NCI-H2196 treated with DMSO at 0.1 percent for 48 hours (cell line): ENCODE measurements around the gene USP44.
"Not testable (repeated sequence)": the region's sequence is repeated elsewhere in the genome, so short reads cannot be mapped to it uniquely, and the experiment has no call there.

Experiments used
- DNase-seq: peaks from one replicate; lab custom pipeline; 2025; ENCODE audit not compliant: unreplicated experiment; lab: John Stamatoyannopoulos, UW

Gene USP44

DNA sequence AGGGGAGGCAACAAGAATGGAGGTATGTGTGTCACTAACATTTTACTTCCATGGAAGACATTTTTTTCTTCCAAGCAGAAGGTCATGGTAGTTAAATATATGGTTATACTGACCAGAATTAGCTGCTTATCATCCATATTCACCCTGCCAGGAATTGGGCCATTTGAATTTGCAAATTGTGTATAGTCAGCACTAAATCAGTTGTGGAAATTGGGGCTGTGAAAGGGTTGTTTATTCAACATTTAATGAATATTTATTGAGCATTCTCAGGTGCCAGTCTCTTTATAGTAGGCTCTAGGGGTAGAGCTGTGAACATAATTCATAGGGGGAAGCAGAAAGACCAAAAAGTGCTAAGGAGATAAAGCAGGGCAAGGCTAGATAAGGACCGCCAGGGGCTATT lies 39.3 kb downstream of the USP44 start:
- DNase-seq = no peak

DNA sequence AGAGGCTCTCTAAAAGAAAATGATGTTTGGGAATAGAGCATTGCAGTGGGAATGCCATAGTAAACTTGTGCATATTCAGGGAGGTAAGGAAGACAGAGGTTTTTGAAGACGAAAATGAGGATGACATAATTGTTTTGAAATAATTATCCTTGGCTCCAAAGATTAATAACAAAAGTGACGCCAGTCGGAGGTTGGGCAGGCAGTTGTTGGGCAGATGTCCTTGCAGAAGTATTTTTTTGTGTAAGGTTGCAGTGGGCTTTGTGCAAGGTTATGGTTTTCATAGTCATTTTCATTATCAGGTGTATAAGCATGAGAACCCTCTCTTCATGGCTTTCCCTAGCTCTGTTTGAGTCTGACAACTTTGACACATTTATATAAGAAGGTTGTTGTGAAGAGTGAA lies 42.0 kb downstream of the USP44 start:
- DNase-seq = no peak

DNA sequence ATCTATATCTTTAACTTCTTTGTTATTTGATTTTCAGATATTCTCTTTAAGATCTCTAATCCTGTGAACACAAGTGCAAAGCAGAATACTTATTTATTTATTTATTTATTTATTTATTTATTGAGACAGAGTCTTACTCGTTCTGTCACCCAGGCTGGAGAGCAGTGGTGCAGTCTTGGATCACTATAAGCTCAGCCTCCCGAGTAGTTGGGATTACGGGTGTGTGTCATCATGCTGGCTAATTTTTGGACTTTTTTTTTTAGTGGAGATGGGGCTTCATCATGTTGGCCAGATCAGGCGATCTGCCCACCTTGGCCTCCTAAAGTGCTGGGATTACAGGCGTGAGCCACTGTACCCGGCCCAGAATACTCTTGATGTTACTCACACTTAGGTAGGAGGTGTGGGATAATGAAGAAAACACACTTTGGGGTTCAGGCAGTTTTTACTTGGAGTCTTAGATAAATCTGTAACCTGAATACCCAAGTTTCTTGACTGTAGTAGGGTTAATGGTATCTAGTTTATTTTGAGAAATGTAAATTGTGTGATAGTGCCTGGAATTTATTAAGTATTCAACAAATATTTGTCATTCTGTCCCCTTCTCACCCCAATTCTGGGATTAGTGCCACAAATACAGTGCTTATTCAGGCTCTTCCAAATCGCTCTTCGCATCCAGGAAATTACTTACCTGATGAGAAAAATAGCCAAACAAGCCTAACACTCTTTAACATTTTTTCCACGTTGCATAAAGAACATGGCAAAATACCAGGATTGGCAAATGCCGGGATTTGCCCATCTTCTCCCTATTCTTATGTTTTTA lies 44.4 kb downstream of the USP44 start:
- DNase-seq = no peak

DNA sequence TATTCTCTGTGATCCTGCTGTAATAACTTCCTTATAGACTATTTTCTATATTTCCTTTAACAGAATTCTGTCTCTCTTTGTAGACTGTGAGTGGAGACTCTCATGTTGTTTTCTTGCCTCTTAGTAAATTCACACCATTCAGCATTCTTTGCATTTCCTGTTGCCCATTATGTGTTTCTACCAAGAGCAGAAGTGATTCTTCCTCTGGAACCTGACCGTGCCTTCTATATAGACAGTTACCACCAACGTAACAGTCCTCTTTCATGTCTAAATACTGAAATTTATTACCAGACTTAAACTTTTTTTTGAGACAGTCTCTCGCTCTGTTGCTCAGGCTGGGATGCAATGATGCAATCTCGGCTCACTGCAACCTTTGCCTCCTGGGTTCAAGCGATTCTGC lies 46.2 kb downstream of the USP44 start:
- no peak for DNase-seq

DNA sequence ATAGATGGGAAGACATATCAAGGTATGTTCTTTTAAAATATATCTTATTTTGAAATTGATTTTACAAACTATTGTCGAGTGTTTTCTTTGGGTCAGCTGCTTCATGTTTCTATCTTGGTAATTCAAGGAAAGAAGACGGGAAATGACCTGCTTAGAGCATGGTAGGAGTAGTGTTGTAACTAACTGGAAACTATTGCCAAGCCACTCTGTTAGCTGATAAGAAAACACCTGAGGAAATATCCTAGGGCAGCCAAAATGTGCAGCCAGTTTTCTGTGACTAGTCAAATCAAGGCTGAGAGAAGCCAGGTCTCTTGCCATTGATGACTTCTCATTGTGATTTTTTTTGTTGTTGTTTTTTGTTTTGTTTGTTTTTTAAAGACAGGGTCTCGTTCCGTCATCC lies 47.1 kb downstream of the USP44 start:
- no peak for DNase-seq

DNA sequence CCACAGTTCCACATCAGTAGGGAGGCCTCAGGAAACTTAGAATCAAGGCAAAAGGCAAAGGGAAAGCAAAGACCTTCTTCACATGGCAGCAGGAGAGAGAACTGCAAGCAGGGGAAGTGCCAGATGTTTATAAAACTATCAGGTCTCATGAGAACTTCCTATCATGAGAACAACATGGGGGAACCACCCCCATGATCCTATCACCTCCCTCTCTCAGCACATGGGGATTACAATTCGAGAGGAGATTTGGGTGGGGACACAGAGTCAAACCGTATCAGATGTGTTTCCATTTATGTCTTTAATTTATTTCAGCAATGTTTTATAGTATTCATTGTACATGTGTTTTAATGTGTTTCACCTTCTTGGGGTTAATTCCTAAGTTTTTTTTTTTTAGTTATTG lies 51.5 kb downstream of the USP44 start:
- DNase-seq = no peak

DNA sequence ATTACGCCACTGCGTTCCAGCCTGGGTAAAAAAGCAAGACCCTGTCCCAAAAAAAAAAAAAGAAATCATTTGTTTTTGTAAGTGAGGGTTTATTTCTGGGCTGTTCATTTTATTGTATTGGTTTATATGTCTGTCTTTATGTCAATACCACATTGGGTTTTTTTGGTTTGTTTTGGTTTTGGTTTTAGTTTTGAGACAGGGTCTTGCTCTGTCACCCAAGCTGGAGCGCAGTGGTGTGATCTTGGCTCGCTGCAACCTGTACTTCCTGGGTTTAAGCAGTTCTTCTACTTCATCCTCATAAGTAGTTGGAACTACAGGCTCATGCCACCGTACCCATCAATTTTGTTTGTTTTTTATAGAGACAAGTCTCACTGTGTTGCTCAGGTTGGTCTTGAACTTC lies 52.3 kb downstream of the USP44 start:
- no peak for DNase-seq

DNA sequence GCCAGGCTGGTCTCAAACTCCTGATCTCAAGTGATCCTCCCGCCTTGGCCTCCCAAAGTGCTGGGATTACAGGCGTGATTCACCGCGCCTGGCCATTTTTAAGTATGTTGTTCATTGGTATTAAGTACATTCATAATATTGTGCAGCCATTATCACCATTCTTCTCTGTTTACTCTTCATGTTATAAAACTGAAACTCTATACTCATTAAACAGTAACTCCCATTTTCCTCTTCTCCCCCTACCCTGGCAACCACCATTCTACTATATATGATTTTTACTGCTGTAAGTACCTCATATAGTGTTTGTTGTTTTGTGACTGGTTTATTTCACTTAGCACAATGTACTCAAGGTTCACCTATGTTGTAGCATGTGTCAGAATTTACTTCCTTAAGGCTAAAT lies 54.2 kb downstream of the USP44 start:
- DNase-seq = no peak

DNA sequence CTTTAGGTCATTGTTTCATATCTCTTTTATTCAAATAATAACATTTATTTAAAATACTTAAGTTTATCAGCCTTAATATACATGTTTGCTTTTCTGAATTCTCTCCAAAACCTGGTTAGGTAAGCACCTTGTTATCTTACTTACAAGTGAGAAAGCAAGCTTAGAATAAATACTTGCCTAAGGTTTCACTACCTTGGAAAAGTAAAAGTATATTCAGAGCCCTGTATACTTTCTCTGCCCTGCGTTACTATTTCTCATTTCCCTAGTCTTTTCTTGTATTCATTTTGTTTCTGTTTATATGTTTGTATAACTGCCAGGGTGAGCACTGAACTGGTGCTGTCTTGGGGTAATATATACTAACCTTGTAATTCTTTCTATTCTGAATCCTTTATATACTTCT lies 55.8 kb downstream of the USP44 start:
- DNase-seq = no peak

DNA sequence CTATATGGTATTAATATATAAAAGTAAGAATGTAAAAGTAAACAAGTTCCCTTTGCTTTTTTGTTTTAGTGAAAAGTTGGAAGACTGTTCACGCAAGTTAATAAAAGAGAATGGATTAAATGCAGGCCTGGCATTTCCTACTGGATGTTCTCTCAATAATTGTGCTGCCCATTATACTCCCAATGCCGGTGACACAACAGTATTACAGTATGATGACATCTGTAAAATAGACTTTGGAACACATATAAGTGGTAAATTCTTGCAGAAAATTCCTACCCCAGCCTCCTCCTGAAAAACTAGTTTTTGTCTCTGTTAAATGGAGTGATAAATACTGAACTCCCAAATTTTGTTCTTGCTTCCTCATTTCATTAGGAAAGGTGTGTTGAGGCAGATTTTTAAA lies 56.4 kb downstream of the USP44 start:
- DNase-seq = no peak

DNA sequence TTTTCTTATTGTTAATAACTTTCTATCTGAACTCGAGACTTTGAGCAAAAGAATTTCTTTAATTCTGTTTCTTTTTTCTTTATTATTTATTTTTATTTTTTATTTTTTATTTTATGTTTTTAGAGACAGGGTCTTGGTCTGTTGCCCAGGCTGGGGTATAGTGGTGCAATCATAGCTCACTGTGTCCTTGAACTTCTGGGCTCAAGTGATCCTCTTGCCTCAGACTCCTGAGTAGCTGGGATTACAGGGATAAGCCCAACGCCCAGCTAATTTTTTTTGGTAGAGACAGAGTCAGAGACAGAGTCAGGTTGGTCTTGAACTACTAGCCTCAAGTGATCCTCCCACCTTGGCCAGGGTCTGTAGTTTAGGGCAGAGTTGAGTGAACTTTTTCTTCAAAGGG lies 58.8 kb downstream of the USP44 start:
- DNase-seq = no peak

DNA sequence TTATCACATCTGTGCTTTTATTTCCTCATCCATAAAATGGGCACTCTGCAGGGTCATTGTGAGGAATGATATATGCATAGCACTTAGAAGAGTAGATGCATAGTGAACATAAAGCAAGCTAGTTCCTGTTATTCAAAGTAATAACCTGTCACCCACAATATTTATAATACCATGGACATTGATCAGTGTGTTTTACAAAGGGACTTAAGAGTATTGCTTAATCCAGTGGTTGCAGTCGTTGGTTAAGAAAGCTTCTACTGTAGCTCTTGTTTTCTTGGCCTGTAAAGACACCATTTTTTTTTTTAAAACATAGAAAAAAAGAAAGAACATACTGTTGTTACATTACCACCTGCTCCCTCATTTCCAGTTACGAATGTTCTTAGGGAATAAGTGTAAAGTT lies 64.3 kb downstream of the USP44 start:
- DNase-seq = no peak

DNA sequence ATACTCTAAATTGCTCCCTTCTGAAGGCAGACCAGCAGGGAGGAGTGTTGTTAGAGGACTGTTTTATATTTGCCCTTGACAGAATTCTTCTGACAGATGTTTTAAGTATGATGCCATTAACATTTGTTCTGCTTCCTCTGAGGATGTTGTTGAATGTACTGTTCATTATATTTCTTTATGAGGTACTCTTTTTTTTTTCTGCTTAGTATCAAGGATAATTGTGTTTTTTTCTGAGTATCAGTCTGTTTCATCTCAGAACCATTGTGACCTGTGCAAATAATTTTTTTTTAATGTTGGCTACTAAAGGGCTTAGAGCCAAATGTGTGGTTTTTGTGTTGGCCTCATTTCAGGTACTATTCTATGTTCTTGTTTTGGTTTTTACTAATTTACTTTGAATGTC lies 66.8 kb downstream of the USP44 start:
- peak; percentile 43 for DNase-seq

DNA sequence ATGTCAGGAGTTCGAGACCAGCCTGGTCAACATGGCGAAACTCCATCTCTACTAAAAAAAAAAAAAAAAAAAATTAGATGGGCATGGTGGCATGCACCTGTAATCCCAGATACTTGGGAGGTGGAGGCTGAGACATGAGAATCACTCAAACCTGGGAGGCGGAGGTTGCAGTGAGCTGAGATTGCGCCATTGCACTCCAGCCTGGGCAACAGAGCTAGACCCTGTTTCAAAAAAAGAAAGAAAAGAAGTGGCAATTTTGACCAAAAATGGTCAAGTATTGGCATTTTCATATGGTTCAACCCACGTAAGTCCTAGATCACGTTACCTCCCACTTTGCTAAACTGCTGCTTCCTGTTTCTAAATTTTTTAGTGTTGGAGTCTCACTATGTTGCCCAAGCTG lies 68.7 kb downstream of the USP44 start:
- not testable (repeated sequence) for DNase-seq

DNA sequence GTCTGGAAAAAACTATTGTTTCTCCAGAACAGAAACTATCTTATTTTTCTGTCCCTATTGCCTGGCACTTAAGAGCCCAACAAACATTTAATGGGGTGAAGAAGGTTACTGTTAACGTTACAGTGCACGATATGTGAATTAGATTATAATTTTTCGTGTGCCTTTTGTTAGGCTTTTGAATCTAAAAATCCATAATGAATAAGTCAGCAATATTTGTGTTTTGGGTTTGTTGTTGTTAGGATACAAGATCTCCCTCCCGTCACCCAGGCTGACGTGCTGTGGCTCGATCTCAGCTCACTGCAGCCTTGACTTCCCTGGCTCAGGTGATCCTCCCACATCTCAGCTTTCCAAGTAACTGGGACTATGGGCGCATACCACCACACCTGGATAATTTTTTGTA lies 69.4 kb downstream of the USP44 start:
- no peak for DNase-seq

DNA sequence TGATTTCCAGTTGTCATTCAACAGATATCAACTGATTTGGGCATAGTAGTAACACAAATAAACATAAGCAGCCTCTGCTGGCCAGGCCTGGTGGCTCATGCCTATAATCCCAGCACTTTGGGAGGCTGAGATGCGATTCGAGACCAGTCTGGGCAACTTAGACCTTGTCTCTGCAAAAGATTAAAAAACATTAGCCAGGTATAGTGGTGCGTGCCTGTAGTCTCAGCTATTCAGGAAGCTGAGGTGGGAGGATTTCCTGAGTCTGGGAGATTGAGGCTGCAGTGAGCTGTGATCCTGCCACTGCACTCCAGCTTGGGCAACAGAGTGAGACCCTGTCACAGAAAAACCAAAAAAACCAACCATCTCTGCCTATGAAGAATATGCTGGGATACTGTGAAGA lies 70.2 kb downstream of the USP44 start:
- DNase-seq = no peak

DNA sequence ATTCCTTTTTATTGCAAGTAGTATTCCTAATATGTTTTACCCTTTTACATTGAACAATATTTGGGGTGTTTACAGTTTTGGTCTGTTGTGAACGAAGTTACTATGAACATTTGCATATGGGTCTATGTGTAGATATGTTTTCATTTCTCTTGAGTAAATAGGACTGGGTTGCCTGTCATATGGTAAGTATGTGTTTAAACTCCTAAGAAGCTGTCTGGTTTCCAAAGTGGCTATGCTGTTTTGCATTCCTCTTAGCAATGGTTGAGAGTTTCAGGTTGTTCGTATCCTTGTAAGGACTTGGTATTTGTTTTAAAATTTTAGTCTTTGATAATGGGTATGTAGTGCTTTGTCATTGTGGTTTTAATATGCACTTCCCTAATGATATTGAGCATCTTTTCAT lies 71.0 kb downstream of the USP44 start:
- DNase-seq = no peak

DNA sequence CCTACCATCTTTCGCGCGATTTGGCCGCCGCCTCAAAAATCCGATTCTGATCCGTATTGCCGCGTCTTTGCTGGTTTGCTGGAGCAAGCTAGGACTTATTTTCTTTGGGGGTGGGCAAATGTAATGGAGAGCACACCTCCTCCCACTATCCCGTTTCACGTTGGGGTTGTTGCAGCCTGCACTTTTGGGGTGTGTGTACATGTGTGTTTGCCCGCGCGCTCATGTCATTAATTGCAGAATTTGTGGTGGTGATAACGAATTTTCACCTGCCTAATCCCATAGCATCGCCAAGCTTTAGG lies 76.7 kb downstream of the USP44 start:
- no peak for DNase-seq

DNA sequence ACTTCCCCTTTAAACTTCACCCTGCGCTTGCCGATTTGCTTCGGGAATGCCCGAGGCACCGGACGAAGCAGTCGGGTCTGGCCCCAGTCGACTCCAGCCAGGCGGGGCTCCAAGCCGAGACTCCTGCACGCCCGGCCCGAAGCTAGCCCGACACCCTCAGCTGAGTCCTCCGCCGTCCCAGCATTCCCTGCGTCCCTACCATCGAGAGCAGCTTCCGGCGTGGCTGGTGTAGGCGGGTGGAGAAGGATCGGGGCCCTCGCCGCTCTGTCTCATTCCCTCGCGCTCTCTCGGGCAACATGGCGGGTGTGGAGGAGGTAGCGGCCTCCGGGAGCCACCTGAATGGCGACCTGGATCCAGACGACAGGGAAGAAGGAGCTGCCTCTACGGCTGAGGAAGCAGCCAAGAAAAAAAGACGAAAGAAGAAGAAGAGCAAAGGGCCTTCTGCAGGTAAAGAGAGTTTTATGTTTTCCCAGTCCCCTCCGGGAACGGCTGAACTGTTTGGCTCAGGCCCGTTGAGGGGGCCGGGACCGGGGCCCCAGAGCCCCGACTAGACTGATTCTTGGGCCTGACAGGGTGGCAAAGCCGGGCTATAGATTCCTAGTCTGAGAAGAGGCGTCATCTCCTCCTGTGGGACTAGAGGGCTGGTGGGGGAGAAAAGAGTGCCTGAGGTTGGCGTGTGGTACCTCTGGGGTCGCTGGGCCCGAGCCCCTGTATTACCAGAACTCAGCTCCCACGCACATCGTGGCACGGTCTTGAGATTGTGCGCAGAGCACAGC lies 77.2 kb downstream of the USP44 start, which contains the start of gene METAP2:
Gene METAP2, plus strand, starts transcription at position 269 of the 776 bp plus-strand sequence. Its CDS starts 28 bp downstream, at position 297.
- DNase-seq = peak; percentile 92

DNA sequence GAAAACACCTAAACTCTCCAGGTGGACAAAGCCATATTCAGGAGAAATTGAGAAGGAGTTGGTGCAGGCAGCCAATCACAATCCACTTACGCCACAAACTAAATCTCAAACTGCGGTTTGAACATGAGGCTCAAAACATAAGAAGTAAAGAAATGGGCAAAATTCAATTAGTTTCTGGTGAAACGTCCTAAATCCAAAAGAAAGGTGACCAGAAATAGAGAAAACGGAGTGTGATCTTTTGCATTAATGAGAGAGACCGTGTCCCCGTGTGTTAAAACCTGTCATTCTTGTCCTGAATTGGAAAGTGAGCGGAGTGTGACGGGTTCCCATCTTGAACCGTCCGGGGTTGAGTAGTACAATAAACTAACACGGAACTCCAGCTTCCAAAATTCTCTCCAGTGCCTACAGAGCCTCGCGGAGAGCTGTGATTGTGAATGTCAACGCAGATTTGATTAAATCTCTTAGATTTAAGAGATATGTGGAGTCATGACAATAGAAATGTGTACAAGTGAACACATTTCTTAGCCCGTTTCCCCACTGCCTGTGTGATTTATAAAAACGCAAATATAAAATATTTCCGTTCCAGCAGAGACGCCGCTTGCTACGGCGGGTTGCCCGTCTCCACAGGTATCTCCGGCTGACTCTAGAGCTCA lies 77.9 kb downstream of the USP44 start:
- DNase-seq = no peak

DNA sequence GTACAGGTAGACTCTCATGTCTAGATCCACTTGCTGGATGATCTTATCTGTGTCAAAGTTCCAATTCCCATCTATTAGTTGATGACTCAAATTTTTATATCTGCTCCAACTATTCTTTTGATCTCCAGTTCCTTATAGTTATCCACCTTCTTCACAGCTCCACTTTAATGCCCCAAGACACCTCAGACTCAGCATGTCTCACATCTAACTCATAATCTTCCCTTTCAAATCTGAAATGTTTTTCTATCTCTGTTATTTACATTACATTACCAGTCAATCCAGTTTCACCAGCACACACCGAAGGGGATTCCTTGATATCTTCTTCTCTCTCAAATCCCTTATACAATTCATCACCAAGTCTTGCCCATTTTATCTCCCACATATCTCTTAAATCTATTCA lies 81.0 kb downstream of the USP44 start:
- DNase-seq = no peak
